Renal cortical epithelial cell (primary cell): ENCODE results near the gene STK16. TPM values are rescaled to one million over a fixed set of nuclear protein-coding genes. Genes with fewer than 3 reads are reported as not detected.

Experiments used
- total RNA-seq: library from RNA; depleted of rRNA; stranded (reverse); fragments of >200 nt; gene quantifications from 2 replicates; pipeline ENCODE4 v1.2.3, GENCODE V29; 2014

STK16 gene
- total RNA-seq, 1 donor from 2014 or later = 52.7 TPM

Other genes with a start within 250 kb of the STK16 start
- 0.65 TPM in 1 of 2 replicates, not detected in the other for gene CFAP65, start 204.0 kb upstream of the STK16 start, total RNA-seq
- gene IHH, start 184.6 kb upstream of the STK16 start, total RNA-seq = 0.25 TPM in 1 of 2 replicates, not detected in the other
- 18.4 and 24.6 TPM in 2 replicates for gene NHEJ1, start 84.7 kb upstream of the STK16 start, total RNA-seq
- gene SLC23A3, start 75.5 kb upstream of the STK16 start, total RNA-seq = 1.0 and 1.6 TPM in 2 replicates
- gene CNPPD1, start 68.6 kb upstream of the STK16 start, total RNA-seq = 39.1 and 46.3 TPM in 2 replicates
- gene RETREG2, start 67.2 kb upstream of the STK16 start, total RNA-seq = 65.6 and 73.5 TPM in 2 replicates
- 18.4 and 30.9 TPM in 2 replicates for gene ZFAND2B, start 38.7 kb upstream of the STK16 start, total RNA-seq
- 17.2 and 23.9 TPM in 2 replicates for gene ABCB6, start 26.5 kb upstream of the STK16 start, total RNA-seq
- 21.2 and 78.7 TPM in 2 replicates for gene ATG9A, start 15.8 kb upstream of the STK16 start, total RNA-seq
- 35.8 and 53.4 TPM in 2 replicates for gene ANKZF1, start 15.7 kb upstream of the STK16 start, total RNA-seq
- gene GLB1L, start within 50 bp of the STK16 start, total RNA-seq = 9.8 and 12.9 TPM in 2 replicates
- gene TUBA4B, start 7.8 kb downstream of the STK16 start, total RNA-seq = 0.25 TPM in 1 of 2 replicates, not detected in the other
- 70.9 and 239 TPM in 2 replicates for gene TUBA4A, start 8.4 kb downstream of the STK16 start, total RNA-seq
- 83.7 and 90.7 TPM in 2 replicates for gene DNAJB2, start 33.9 kb downstream of the STK16 start, total RNA-seq
- gene PTPRN, start 63.9 kb downstream of the STK16 start, total RNA-seq = 0.35 and 0.52 TPM in 2 replicates
- gene RESP18, start 87.3 kb downstream of the STK16 start, total RNA-seq = not detected in 2 replicates
- 53.1 and 61.0 TPM in 2 replicates for gene DNPEP, start 142.4 kb downstream of the STK16 start, total RNA-seq
- gene DES, start 172.9 kb downstream of the STK16 start, total RNA-seq = 0.30 and 0.69 TPM in 2 replicates
- 2.3 and 10.8 TPM in 2 replicates for gene SPEG, start 189.4 kb downstream of the STK16 start, total RNA-seq